OCI-LY1 (cell line): Measurements from ENCODE around the gene NLGN4Y.

Experiments used
- H2AFZ ChIP-seq: fragments of 200-600 bp; sonication (generic), shearing (Covaris generic); 2 replicates; pipeline ENCODE4 v1.6.0; 2014; ENCODE audit warnings: antibody characterized with exemption, mild to moderate bottlenecking, low read length
- H3F3A ChIP-seq: fragments of 200-600 bp; sonication (generic), shearing (Covaris generic); 2 replicates; pipeline ENCODE4 v1.6.0; 2014; ENCODE audit warnings: mild to moderate bottlenecking, antibody characterized with exemption, low read length, moderate library complexity; ENCODE audit not compliant: insufficient read depth
- H3K27ac ChIP-seq: fragments of 200-600 bp; sonication (generic); 2 replicates; pipeline ENCODE4 v1.5.1; 2014; ENCODE audit warnings: low read length, mixed run types, mild to moderate bottlenecking, low read depth; ENCODE audit not compliant: poor library complexity, severe bottlenecking
- H3K27me3 ChIP-seq: fragments of 200-600 bp; sonication (generic); 2 replicates; pipeline ENCODE4 v1.6.0; 2014; ENCODE audit warnings: antibody characterized with exemption, mild to moderate bottlenecking, low read length, moderate library complexity; ENCODE audit not compliant: insufficient read depth
- H3K36me3 ChIP-seq: fragments of 200-600 bp; sonication (generic); 2 replicates; pipeline ENCODE4 v1.6.1; 2014; ENCODE audit warnings: mild to moderate bottlenecking, antibody characterized with exemption, low read length, moderate library complexity, mixed read lengths; ENCODE audit not compliant: insufficient read depth
- H3K4me1 ChIP-seq: fragments of 200-600 bp; sonication (generic); 2 replicates; pipeline ENCODE4 v1.5.1; 2014; ENCODE audit warnings: mild to moderate bottlenecking, low read length, moderate library complexity; ENCODE audit not compliant: insufficient read depth, severe bottlenecking
- H3K4me2 ChIP-seq: fragments of 200-600 bp; sonication (generic), shearing (Covaris generic); 2 replicates; pipeline ENCODE4 v1.6.1; 2014; ENCODE audit warnings: low read length
- H3K4me3 ChIP-seq: fragments of 200-600 bp; sonication (generic); 2 replicates; pipeline ENCODE4 v1.5.1; 2014; ENCODE audit warnings: low read length, low read depth, mild to moderate bottlenecking, mixed read lengths; ENCODE audit not compliant: poor library complexity, severe bottlenecking
- H3K79me2 ChIP-seq: fragments of 200-600 bp; shearing (Covaris generic); 2 replicates; pipeline ENCODE4 v1.6.1; 2016; ENCODE audit warnings: mixed run types, low read length, mixed read lengths; ENCODE audit not compliant: insufficient read depth
- H3K9ac ChIP-seq: fragments of 200-600 bp; sonication (generic), shearing (Covaris generic); 2 replicates; pipeline ENCODE4 v1.6.1; 2014; ENCODE audit warnings: mild to moderate bottlenecking, low read length, mixed read lengths
- H3K9me2 ChIP-seq: fragments of 200-600 bp; sonication (generic), shearing (Covaris generic); 2 replicates; pipeline ENCODE4 v1.6.1; 2014; ENCODE audit warnings: low read depth, mild to moderate bottlenecking, low read length, mixed read lengths
- H3K9me3 ChIP-seq: fragments of 200-600 bp; shearing (Covaris generic); 2 replicates; pipeline ENCODE4 v1.6.1; 2014; ENCODE audit warnings: low read length, mixed read lengths
- H4K20me1 ChIP-seq: fragments of 200-600 bp; sonication (generic), shearing (Covaris generic); 2 replicates; pipeline ENCODE4 v1.6.0; 2016; ENCODE audit warnings: mild to moderate bottlenecking, low read length; ENCODE audit not compliant: insufficient read depth
- EZH2 ChIP-seq: fragments of 200-600 bp; sonication (generic), shearing (Covaris generic); IDR thresholded peaks from 2 replicates; pipeline ENCODE4 v1.8.0; 2017; ENCODE audit warnings: borderline replicate concordance, mixed run types, mild to moderate bottlenecking, antibody characterized with exemption, low read length, moderate library complexity, mixed read lengths
- TF ChIP-seq, protein P1 (sequence below): fragments of 200-600 bp; sonication (generic), shearing (Covaris generic); IDR thresholded peaks from 2 replicates; pipeline ENCODE4 v1.5.1; 2017; ENCODE audit warnings: mild to moderate bottlenecking, antibody characterized with exemption, low read length, moderate library complexity, mixed read lengths

Gene NLGN4Y

DNA sequence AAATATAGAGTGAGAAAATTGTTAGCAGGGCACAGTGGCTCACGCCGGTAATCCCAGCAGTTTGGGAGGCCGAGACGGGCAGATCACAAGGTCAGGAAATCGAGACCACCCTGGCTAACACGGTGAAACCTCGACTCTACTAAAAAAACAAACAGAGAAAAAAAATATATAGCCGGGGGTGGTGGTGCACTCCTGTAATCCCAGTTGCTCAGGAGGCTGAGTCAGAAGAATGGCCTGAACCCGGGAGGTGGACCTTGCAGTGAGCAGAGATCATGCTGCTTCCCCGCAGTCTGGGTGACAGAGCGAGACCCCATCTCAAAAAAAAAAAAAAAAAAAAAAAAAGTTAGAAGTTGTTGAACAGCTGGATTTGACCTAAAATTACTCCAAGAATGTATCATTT is 269.3 kb downstream of the NLGN4Y start:
- TF ChIP-seq, protein P1, sequence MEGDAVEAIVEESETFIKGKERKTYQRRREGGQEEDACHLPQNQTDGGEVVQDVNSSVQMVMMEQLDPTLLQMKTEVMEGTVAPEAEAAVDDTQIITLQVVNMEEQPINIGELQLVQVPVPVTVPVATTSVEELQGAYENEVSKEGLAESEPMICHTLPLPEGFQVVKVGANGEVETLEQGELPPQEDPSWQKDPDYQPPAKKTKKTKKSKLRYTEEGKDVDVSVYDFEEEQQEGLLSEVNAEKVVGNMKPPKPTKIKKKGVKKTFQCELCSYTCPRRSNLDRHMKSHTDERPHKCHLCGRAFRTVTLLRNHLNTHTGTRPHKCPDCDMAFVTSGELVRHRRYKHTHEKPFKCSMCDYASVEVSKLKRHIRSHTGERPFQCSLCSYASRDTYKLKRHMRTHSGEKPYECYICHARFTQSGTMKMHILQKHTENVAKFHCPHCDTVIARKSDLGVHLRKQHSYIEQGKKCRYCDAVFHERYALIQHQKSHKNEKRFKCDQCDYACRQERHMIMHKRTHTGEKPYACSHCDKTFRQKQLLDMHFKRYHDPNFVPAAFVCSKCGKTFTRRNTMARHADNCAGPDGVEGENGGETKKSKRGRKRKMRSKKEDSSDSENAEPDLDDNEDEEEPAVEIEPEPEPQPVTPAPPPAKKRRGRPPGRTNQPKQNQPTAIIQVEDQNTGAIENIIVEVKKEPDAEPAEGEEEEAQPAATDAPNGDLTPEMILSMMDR, result no peak
- TF ChIP-seq EZH2, result no peak
- Histone ChIP-seq H3K27me3 (no peaks in the 10 kb centered on the region), H3F3A (no peaks in the 10 kb centered on the region), H3K27ac (no peak overlapping the region), H3K4me3 (no peak overlapping the region), H3K9me2 (no peaks in the 10 kb centered on the region), H3K9me3 (no peaks in the 10 kb centered on the region), H3K4me1 (no peaks in the 10 kb centered on the region), H3K36me3 (no peaks in the 10 kb centered on the region), H2AFZ (no peak overlapping the region), H3K4me2 (no peak overlapping the region), H4K20me1 (no peaks in the 10 kb centered on the region), H3K79me2 (no peaks in the 10 kb centered on the region), H3K9ac (no peak overlapping the region)

DNA sequence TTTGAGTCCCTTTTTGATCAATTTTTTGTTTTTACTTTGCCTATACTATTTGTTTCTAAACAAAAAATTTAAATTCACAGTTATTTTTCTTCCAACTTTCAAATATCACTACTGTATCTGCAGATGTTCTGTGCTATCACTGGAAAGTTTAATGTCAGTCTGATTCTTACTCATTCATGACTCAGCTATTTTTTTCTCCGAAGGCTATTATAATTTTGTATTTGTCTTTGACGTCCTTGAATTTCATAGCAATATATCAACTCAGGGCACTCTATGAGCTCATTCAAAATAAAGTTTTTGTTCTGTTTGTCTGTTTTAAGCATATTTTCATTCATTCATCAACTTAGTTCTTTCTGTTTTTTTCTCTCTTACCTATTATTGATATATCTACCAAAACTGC is 273.7 kb downstream of the NLGN4Y start:
- TF ChIP-seq EZH2, result no peak
- TF ChIP-seq, protein P1, result no peak
- no peaks in the 10 kb centered on the region for H3K4me1 ChIP-seq
- no peaks in the 10 kb centered on the region for H3K9me3 ChIP-seq
- H3K9ac ChIP-seq, result no peak overlapping the region
- H3K79me2 ChIP-seq, result no peaks in the 10 kb centered on the region
- H3K27me3 ChIP-seq, result no peaks in the 10 kb centered on the region
- H3K4me3 ChIP-seq, result no peak overlapping the region
- no peaks in the 10 kb centered on the region for H3K36me3 ChIP-seq
- H3K27ac ChIP-seq, result no peak overlapping the region
- H3K4me2 ChIP-seq, result no peak overlapping the region
- H3K9me2 ChIP-seq, result no peaks in the 10 kb centered on the region
- no peak overlapping the region for H2AFZ ChIP-seq
- no peaks in the 10 kb centered on the region for H3F3A ChIP-seq
- no peaks in the 10 kb centered on the region for H4K20me1 ChIP-seq

DNA sequence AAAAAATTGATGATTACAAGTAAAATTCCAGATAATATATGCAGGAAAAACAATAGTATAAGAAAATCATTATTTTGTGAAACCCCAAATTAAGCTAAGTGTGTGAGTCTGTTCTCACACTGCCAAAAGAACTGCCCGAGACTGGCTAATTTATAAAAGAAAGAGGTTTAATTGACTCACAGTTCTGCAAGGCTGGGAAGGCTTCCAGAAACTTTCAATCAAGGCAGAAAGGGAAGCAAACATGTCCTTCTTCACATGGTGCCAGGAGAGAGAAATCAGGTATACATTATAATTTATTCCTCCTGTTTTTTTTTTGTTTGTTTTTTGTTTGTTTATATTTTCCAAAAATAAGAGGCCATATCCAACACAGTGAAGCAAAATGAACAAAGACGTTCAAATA is 276.8 kb downstream of the NLGN4Y start:
- H3F3A ChIP-seq, result no peaks in the 10 kb centered on the region
- H4K20me1 ChIP-seq, result no peaks in the 10 kb centered on the region
- H3K4me1 ChIP-seq, result no peaks in the 10 kb centered on the region
- H3K4me2 ChIP-seq, result no peak overlapping the region
- H3K9me3 ChIP-seq, result no peaks in the 10 kb centered on the region
- no peaks in the 10 kb centered on the region for H3K79me2 ChIP-seq
- H3K4me3 ChIP-seq, result no peak overlapping the region
- TF ChIP-seq, protein P1, result no peak
- TF ChIP-seq EZH2, result no peak
- no peaks in the 10 kb centered on the region for H3K9me2 ChIP-seq
- no peaks in the 10 kb centered on the region for H3K27me3 ChIP-seq
- H2AFZ ChIP-seq, result no peak overlapping the region
- no peak overlapping the region for H3K27ac ChIP-seq
- no peaks in the 10 kb centered on the region for H3K36me3 ChIP-seq
- H3K9ac ChIP-seq, result no peak overlapping the region
